ENCODE measurements around the gene COPS6. TPM values are rescaled to one million over a fixed set of nuclear protein-coding genes. Genes with fewer than 3 reads are reported as not detected.

COPS6 gene
- polyA plus RNA-seq, 1 donor (not counting 4 experiments of a cell fraction or from before 2014, with no cell fraction given): 171 TPM

DNA sequence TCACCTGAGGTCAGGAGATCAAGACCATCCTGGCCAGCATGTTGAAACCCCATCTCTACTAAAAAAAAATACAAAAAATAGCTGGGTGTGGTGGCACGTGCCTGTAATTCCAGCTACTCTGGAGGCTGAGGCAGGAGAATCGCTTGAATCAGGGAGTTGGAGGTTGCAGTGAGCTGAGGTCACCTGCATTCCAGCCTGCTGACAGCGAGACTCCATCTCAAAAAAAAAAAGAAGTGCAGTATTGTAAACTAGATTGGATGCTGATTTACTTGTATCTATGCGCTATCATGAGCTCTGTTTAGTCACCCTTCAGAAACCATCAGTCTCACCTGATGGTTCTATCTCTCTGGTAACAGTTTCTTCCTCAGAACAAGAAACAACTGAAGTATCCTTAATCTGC is 25.4 kb upstream of the COPS6 start:
- Histone ChIP-seq H3K27me3 (ENCODE audit: control insufficient read depth, extremely low read depth, insufficient read depth, low read length) (no peaks in the 10 kb centered on the region), H3K4me3 (ENCODE audit: control insufficient read depth in 2 of 3, extremely low read depth in 1 of 3, insufficient read depth in 2 of 3, low read depth in 1 of 3, low read length in 3 of 3) (no peak overlapping the region), H4K20me1 (ENCODE audit: control insufficient read depth, extremely low read depth, insufficient read depth, low read length) (no peaks in the 10 kb centered on the region), H3K4me2 (ENCODE audit: control insufficient read depth, extremely low read depth, insufficient read depth, low read depth, low read length) (no peak overlapping the region), H3K79me2 (ENCODE audit: control insufficient read depth, insufficient read depth, low read length) (no peaks in the 10 kb centered on the region), H3K4me1 (ENCODE audit: control insufficient read depth, extremely low read depth, insufficient read depth, low read length) (no peaks in the 10 kb centered on the region), H3K9me3 (ENCODE audit: control insufficient read depth, low read depth, low read length) (no peaks in the 10 kb centered on the region), H3K9me1 (ENCODE audit: control insufficient read depth, extremely low read depth, insufficient read depth, low read length) (no peaks in the 10 kb centered on the region), H2AFZ (ENCODE audit: control insufficient read depth, low read length) (no peak overlapping the region), H3K9ac (ENCODE audit: control insufficient read depth, extremely low read depth, insufficient read depth, low read length) (no peak overlapping the region), H3K27ac (ENCODE audit: control insufficient read depth, insufficient read depth, low read length) (no peak overlapping the region), H3K36me3 (ENCODE audit: control insufficient read depth in 2 of 2, extremely low read depth in 1 of 2, insufficient read depth in 2 of 2, low read length in 2 of 2) (peaks cover 7 to 14% of the 10 kb centered on the region in 2 experiments)
- FAIRE-seq: no peak
- dilution Hi-C loops (cut with MboI; ENCODE audit: extremely low pct_ligation_motif_present, low sequenced_read_pairs): no loop called here
- DNase-seq (ENCODE audit: low read depth, low spot score): no peak
- TF ChIP-seq, protein P1, sequence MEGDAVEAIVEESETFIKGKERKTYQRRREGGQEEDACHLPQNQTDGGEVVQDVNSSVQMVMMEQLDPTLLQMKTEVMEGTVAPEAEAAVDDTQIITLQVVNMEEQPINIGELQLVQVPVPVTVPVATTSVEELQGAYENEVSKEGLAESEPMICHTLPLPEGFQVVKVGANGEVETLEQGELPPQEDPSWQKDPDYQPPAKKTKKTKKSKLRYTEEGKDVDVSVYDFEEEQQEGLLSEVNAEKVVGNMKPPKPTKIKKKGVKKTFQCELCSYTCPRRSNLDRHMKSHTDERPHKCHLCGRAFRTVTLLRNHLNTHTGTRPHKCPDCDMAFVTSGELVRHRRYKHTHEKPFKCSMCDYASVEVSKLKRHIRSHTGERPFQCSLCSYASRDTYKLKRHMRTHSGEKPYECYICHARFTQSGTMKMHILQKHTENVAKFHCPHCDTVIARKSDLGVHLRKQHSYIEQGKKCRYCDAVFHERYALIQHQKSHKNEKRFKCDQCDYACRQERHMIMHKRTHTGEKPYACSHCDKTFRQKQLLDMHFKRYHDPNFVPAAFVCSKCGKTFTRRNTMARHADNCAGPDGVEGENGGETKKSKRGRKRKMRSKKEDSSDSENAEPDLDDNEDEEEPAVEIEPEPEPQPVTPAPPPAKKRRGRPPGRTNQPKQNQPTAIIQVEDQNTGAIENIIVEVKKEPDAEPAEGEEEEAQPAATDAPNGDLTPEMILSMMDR (optimal IDR thresholded peaks at IDR 0.05 in 1 of 3, IDR thresholded peaks at IDR 0.05 in 1 of 3, conservative IDR thresholded peaks at IDR 0.05 in 1 of 3; ENCODE audit: extremely low read depth in 1 of 3, insufficient read depth in 2 of 3, low read length in 3 of 3): no peak
- no peak for TF ChIP-seq EZH2 (IDR thresholded peaks at IDR 0.05; ENCODE audit: low read length)

DNA sequence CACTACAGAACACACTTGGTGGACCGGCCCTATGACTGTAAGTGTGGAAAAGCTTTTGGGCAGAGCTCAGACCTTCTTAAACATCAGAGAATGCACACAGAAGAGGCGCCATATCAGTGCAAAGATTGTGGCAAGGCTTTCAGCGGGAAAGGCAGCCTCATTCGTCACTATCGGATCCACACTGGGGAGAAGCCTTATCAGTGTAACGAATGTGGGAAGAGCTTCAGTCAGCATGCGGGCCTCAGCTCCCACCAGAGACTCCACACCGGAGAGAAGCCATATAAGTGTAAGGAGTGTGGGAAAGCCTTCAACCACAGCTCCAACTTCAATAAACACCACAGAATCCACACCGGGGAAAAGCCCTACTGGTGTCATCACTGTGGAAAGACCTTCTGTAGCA is 24.6 kb upstream of the COPS6 start:
- dilution Hi-C loops (cut with MboI; ENCODE audit: extremely low pct_ligation_motif_present, low sequenced_read_pairs): no loop called here
- H3K79me2 ChIP-seq (ENCODE audit: control insufficient read depth, insufficient read depth, low read length): no peaks in the 10 kb centered on the region
- DNase-seq (ENCODE audit: low read depth, low spot score) (no peak), FAIRE-seq (no peak)
- H3K9me3 ChIP-seq (ENCODE audit: control insufficient read depth, low read depth, low read length): no peaks in the 10 kb centered on the region
- H3K4me3 ChIP-seq (ENCODE audit: control insufficient read depth in 2 of 3, extremely low read depth in 1 of 3, insufficient read depth in 2 of 3, low read depth in 1 of 3, low read length in 3 of 3): no peak overlapping the region
- H3K4me1 ChIP-seq (ENCODE audit: control insufficient read depth, extremely low read depth, insufficient read depth, low read length): no peaks in the 10 kb centered on the region
- H3K27me3 ChIP-seq (ENCODE audit: control insufficient read depth, extremely low read depth, insufficient read depth, low read length): no peaks in the 10 kb centered on the region
- H3K27ac ChIP-seq (ENCODE audit: control insufficient read depth, insufficient read depth, low read length): no peak overlapping the region
- no peak for TF ChIP-seq EZH2 (IDR thresholded peaks at IDR 0.05; ENCODE audit: low read length)
- TF ChIP-seq, protein P1 (optimal IDR thresholded peaks at IDR 0.05 in 1 of 3, IDR thresholded peaks at IDR 0.05 in 1 of 3, conservative IDR thresholded peaks at IDR 0.05 in 1 of 3; ENCODE audit: extremely low read depth in 1 of 3, insufficient read depth in 2 of 3, low read length in 3 of 3): no peak
- H3K9ac ChIP-seq (ENCODE audit: control insufficient read depth, extremely low read depth, insufficient read depth, low read length): no peak overlapping the region
- H3K9me1 ChIP-seq (ENCODE audit: control insufficient read depth, extremely low read depth, insufficient read depth, low read length): no peaks in the 10 kb centered on the region
- peaks cover 7 to 8% of the 10 kb centered on the region in 2 experiments for H3K36me3 ChIP-seq (ENCODE audit: control insufficient read depth in 2 of 2, extremely low read depth in 1 of 2, insufficient read depth in 2 of 2, low read length in 2 of 2)
- H3K4me2 ChIP-seq (ENCODE audit: control insufficient read depth, extremely low read depth, insufficient read depth, low read depth, low read length): no peak overlapping the region
- no peak overlapping the region for H2AFZ ChIP-seq (ENCODE audit: control insufficient read depth, low read length)
- H4K20me1 ChIP-seq (ENCODE audit: control insufficient read depth, extremely low read depth, insufficient read depth, low read length): no peaks in the 10 kb centered on the region

Measured in keratinocyte (primary cell).